ENCODE data around the gene GRAMD1A. TPM values are rescaled to one million over a fixed set of nuclear protein-coding genes. Genes with fewer than 3 reads are reported as not detected.
"Not testable (repeated sequence)": the region's sequence is repeated elsewhere in the genome, so short reads cannot be mapped to it uniquely, and the experiment has no call there.

Gene GRAMD1A
- total RNA-seq, 2 experiments from 2014 or later: 221 to 229 TPM

GRCh38 chr19:35006999-35007365 lies 6.9 kb downstream of the GRAMD1A start:
- H3K4me3 Mint-ChIP-seq: peak overlapping the region; percentile 3
- H3K27ac Mint-ChIP-seq: peak overlapping the region; percentile 75
- Histone ChIP-seq H3K4me3 (ENCODE audit: low read length) (no peak overlapping the region), H3K27me3 (ENCODE audit: control insufficient read depth in 1 of 2, insufficient read depth in 2 of 2, low read length in 2 of 2) (no peaks in the 10 kb centered on the region), H3K9me3 (ENCODE audit: control insufficient read depth in 1 of 2, insufficient read depth in 1 of 2, low read length in 2 of 2) (no peaks in the 10 kb centered on the region), H3K36me3 (ENCODE audit: insufficient read depth, low read length) (peaks cover 68% of the 10 kb centered on the region), H3K27ac (ENCODE audit: low read depth in 1 of 2, low read length in 2 of 2) (no peak overlapping the region), H3K4me1 (ENCODE audit: insufficient read depth, low read length) (peaks cover 74% of the 10 kb centered on the region)
- H3K9me3 Mint-ChIP-seq: no peaks in the 10 kb centered on the region
- peaks cover 67% of the 10 kb centered on the region for H3K4me1 Mint-ChIP-seq (ENCODE audit: low read depth)
- no peak for ATAC-seq (ENCODE audit: poor library complexity)
- ChIA-PET POLR2A (interaction anchor here (0.5 to 11.9 kb wide), 5 partner anchors 8 to 34 kb away, joined by 3 to 205 read pairs (median 4); partner anchors contain the start of gene GRAMD1A), CTCF (interaction anchor here (1.5 kb wide), 1 partner anchor 37 kb away, joined by 3 read pairs; no protein-coding TSS in a partner anchor)
- peaks cover 75% of the 10 kb centered on the region for H3K36me3 Mint-ChIP-seq (ENCODE audit: low read depth)
- no peaks in the 10 kb centered on the region for H3K27me3 Mint-ChIP-seq
- intact Hi-C loops (cut with DNase I, micrococcal nuclease): loop anchor here in 1 of 2 experiments (10.0 kb wide), 1 partner anchor 332 kb away; the partner anchor contains the start of genes SCGB2B2 and ZNF302
- DNase-seq: no peak
- no peak for TF ChIP-seq CTCF (IDR thresholded peaks at IDR 0.05)

GRCh38 chr19:35007427-35007826 lies 7.3 kb downstream of the GRAMD1A start:
- Mint-ChIP-seq H3K4me1 (ENCODE audit: low read depth) (peaks cover 67% of the 10 kb centered on the region), H3K27ac (peak overlapping the region; percentile 75), H3K36me3 (ENCODE audit: low read depth) (peaks cover 75% of the 10 kb centered on the region)
- Histone ChIP-seq H3K4me1 (ENCODE audit: insufficient read depth, low read length) (peaks cover 74% of the 10 kb centered on the region), H3K36me3 (ENCODE audit: insufficient read depth, low read length) (peaks cover 70% of the 10 kb centered on the region)
- not testable (repeated sequence) for H3K27me3 Mint-ChIP-seq; H3K9me3 Mint-ChIP-seq; H3K4me3 ChIP-seq (ENCODE audit: low read length); H3K27me3 ChIP-seq (ENCODE audit: control insufficient read depth in 1 of 2, insufficient read depth in 2 of 2, low read length in 2 of 2); DNase-seq; ATAC-seq (ENCODE audit: poor library complexity); H3K9me3 ChIP-seq (ENCODE audit: control insufficient read depth in 1 of 2, insufficient read depth in 1 of 2, low read length in 2 of 2); H3K27ac ChIP-seq (ENCODE audit: low read depth in 1 of 2, low read length in 2 of 2); H3K4me3 Mint-ChIP-seq
- ChIA-PET POLR2A (interaction anchor here (0.8 to 11.9 kb wide), 4 partner anchors 8 to 35 kb away, joined by 3 to 205 read pairs (median 4); partner anchors contain the start of gene GRAMD1A), CTCF (interaction anchor here (0.8 to 1.5 kb wide), 2 partner anchors 34 to 37 kb away, joined by 3 read pairs; no protein-coding TSS in a partner anchor)
- intact Hi-C loops (cut with DNase I, micrococcal nuclease): loop anchor here in 1 of 2 experiments (10.0 kb wide), 1 partner anchor 333 kb away; the partner anchor contains the start of genes SCGB2B2 and ZNF302

GRCh38 chr19:35008891-35009341 lies 8.8 kb downstream of the GRAMD1A start:
- ATAC-seq (ENCODE audit: poor library complexity) (no peak), DNase-seq (no peak)
- H3K27ac ChIP-seq (ENCODE audit: low read depth in 1 of 2, low read length in 2 of 2): no peak overlapping the region
- H3K36me3 ChIP-seq (ENCODE audit: insufficient read depth, low read length): peaks cover 69% of the 10 kb centered on the region
- peak overlapping the region; percentile 65 for H3K27ac Mint-ChIP-seq
- no peaks in the 10 kb centered on the region for H3K9me3 Mint-ChIP-seq
- peaks cover 72% of the 10 kb centered on the region for H3K36me3 Mint-ChIP-seq (ENCODE audit: low read depth)
- no peaks in the 10 kb centered on the region for H3K27me3 Mint-ChIP-seq
- H3K4me3 ChIP-seq (ENCODE audit: low read length): no peak overlapping the region
- peaks cover 74% of the 10 kb centered on the region for H3K4me1 ChIP-seq (ENCODE audit: insufficient read depth, low read length)
- H3K4me3 Mint-ChIP-seq: no peak overlapping the region
- H3K9me3 ChIP-seq (ENCODE audit: control insufficient read depth in 1 of 2, insufficient read depth in 1 of 2, low read length in 2 of 2): no peaks in the 10 kb centered on the region
- POLR2A ChIA-PET: interaction anchor here (11.9 kb wide), 1 partner anchor 10 kb away, joined by 205 read pairs; the partner anchor contains the start of gene GRAMD1A
- H3K4me1 Mint-ChIP-seq (ENCODE audit: low read depth): peaks cover 67% of the 10 kb centered on the region
- no peaks in the 10 kb centered on the region for H3K27me3 ChIP-seq (ENCODE audit: control insufficient read depth in 1 of 2, insufficient read depth in 2 of 2, low read length in 2 of 2)
- intact Hi-C loops (cut with DNase I, micrococcal nuclease): loop anchor here in 1 of 2 experiments (10.0 kb wide), 1 partner anchor 334 kb away; the partner anchor contains the start of genes SCGB2B2 and ZNF302
- TF ChIP-seq CTCF (IDR thresholded peaks at IDR 0.05): no peak
- CTCF ChIA-PET: interaction anchor here (0.6 kb wide), 1 partner anchor 783 kb away, joined by 4 read pairs; no protein-coding TSS in a partner anchor

Data from CD4-positive, alpha-beta T cell (primary cell).